ENCODE measurements around the gene OOSP3. TPM values are rescaled to one million over a fixed set of nuclear protein-coding genes. Genes with fewer than 3 reads are reported as not detected.

Gene OOSP3
- polyA plus RNA-seq, 3 donors, result not detected

GRCh38 chr11:59865031-59865430 is 13.6 kb upstream of the OOSP3 start:
- H3K9me3 ChIP-seq (replicated peaks in 1 of 2; ENCODE audit: control insufficient read depth in 1 of 2, insufficient read depth in 1 of 2, low read length in 2 of 2), result no peaks in the 10 kb centered on the region
- no peaks in the 10 kb centered on the region for H3K27me3 ChIP-seq (ENCODE audit: control insufficient read depth in 2 of 2, insufficient read depth in 2 of 2, low read length in 2 of 2)
- H3K36me3 ChIP-seq (replicated peaks in 1 of 2; ENCODE audit: control insufficient read depth in 1 of 2, insufficient read depth in 2 of 2, low read length in 2 of 2), result no peaks in the 10 kb centered on the region
- H3K4me2 ChIP-seq (replicated peaks; ENCODE audit: extremely low read depth, low read length, poor library complexity, severe bottlenecking), result no peak overlapping the region
- Mint-ChIP-seq H3K9me3 (peaks cover 0 to 3% (median 0%) of the 10 kb centered on the region in 7 donors), H3K27ac (no peak overlapping the region), H3K27me3 (ENCODE audit: low read depth in 3 of 3) (peaks cover 0 to 3% (median 2%) of the 10 kb centered on the region in 3 donors), H3K36me3 (no peaks in the 10 kb centered on the region), H3K4me3 (no peak overlapping the region), H3K4me1 (peaks cover 22% of the 10 kb centered on the region)
- no peak overlapping the region for H2AFZ ChIP-seq (ENCODE audit: insufficient read depth, low read depth, low read length, poor library complexity, severe bottlenecking)
- peaks cover 11 to 15% of the 10 kb centered on the region in 2 donors for H3K4me1 ChIP-seq (ENCODE audit: control insufficient read depth in 1 of 2, insufficient read depth in 2 of 2, low read length in 2 of 2)
- H3K79me2 ChIP-seq (ENCODE audit: insufficient read depth, low read length), result no peaks in the 10 kb centered on the region
- no CpG with 5 or more reads among the region's 1 CpG for WGBS (ENCODE audit: insufficient coverage)
- no peak for TF ChIP-seq CTCF (IDR thresholded peaks at IDR 0.05)
- H3K9ac ChIP-seq (ENCODE audit: insufficient read depth, low read length, poor library complexity, severe bottlenecking), result no peak overlapping the region
- peak in 1 of 3 donors; percentile 12 for DNase-seq
- no peak overlapping the region for H3K27ac ChIP-seq (ENCODE audit: low read depth in 1 of 2, low read length in 2 of 2)
- intact Hi-C loops (cut with micrococcal nuclease), result no loop called here
- no peak overlapping the region for H3K4me3 ChIP-seq (replicated peaks in 1 of 3; ENCODE audit: low read depth in 2 of 3, low read length in 3 of 3)
- H4K20me1 ChIP-seq (ENCODE audit: insufficient read depth, low read length), result no peaks in the 10 kb centered on the region

GRCh38 chr11:59866397-59866796 is 12.2 kb upstream of the OOSP3 start, which contains the start of gene TCN1:
TSS of gene TCN1 (minus strand) at chr11:59866487. CDS start at chr11:59866470, 17 bp downstream.
- H3K4me3 Mint-ChIP-seq, result peak within 1 kb of the TSS; percentile 3 to 72
- no peak within 1 kb of the TSS for H2AFZ ChIP-seq (ENCODE audit: insufficient read depth, low read depth, low read length, poor library complexity, severe bottlenecking)
- no peaks in the 10 kb centered on the region for H4K20me1 ChIP-seq (ENCODE audit: insufficient read depth, low read length)
- peaks cover 11 to 15% of the 10 kb centered on the region in 2 donors for H3K4me1 ChIP-seq (ENCODE audit: control insufficient read depth in 1 of 2, insufficient read depth in 2 of 2, low read length in 2 of 2)
- intact Hi-C loops (cut with micrococcal nuclease), result no loop called here
- peak; percentile 70 to 84 (median 78) for DNase-seq
- peaks cover 22% of the 10 kb centered on the region for H3K4me1 Mint-ChIP-seq
- no peaks in the 10 kb centered on the region for H3K36me3 ChIP-seq (replicated peaks in 1 of 2; ENCODE audit: control insufficient read depth in 1 of 2, insufficient read depth in 2 of 2, low read length in 2 of 2)
- no peak within 1 kb of the TSS for H3K9ac ChIP-seq (ENCODE audit: insufficient read depth, low read length, poor library complexity, severe bottlenecking)
- no peaks in the 10 kb centered on the region for H3K27me3 ChIP-seq (ENCODE audit: control insufficient read depth in 2 of 2, insufficient read depth in 2 of 2, low read length in 2 of 2)
- H3K79me2 ChIP-seq (ENCODE audit: insufficient read depth, low read length), result no peaks in the 10 kb centered on the region
- no peak for TF ChIP-seq CTCF (IDR thresholded peaks at IDR 0.05)
- peak within 1 kb of the TSS in 6 of 7 donors; percentile 14 to 73 (median 62) for H3K27ac Mint-ChIP-seq
- peak within 1 kb of the TSS; percentile 59 for H3K4me2 ChIP-seq (replicated peaks; ENCODE audit: extremely low read depth, low read length, poor library complexity, severe bottlenecking)
- no CpG with 5 or more reads among the region's 3 CpGs for WGBS (ENCODE audit: insufficient coverage)
- H3K9me3 ChIP-seq (replicated peaks in 1 of 2; ENCODE audit: control insufficient read depth in 1 of 2, insufficient read depth in 1 of 2, low read length in 2 of 2), result no peaks in the 10 kb centered on the region
- peaks cover 0 to 12% (median 7%) of the 10 kb centered on the region in 7 donors for H3K9me3 Mint-ChIP-seq
- no peaks in the 10 kb centered on the region for H3K36me3 Mint-ChIP-seq
- peak within 1 kb of the TSS in 1 of 3 experiments; percentile 56 for H3K4me3 ChIP-seq (replicated peaks in 1 of 3; ENCODE audit: low read depth in 2 of 3, low read length in 3 of 3)
- H3K27ac ChIP-seq (ENCODE audit: low read depth in 1 of 2, low read length in 2 of 2), result peak within 1 kb of the TSS in 1 of 2 donors; percentile 16
- H3K27me3 Mint-ChIP-seq (ENCODE audit: low read depth in 3 of 3), result peaks cover 0 to 3% (median 2%) of the 10 kb centered on the region in 3 donors

All from CD14-positive monocyte (primary cell).